GM12891 (cell line): ENCODE results near the gene TAOK1.
A peak's percentile ranks its signal among the peaks of the same experiment; 100 is the strongest.

Experiments
- DNase-seq: peaks from one replicate; pipeline ENCODE4 v3.0.0; 2011; ENCODE audit warnings: low spot score; ENCODE audit not compliant: insufficient read length
- FAIRE-seq: peaks from 2 replicates; lab custom pipeline; 2011; peaks lifted over from hg19 to GRCh38; lab: Jason Lieb, UNC
- PAX5 ChIP-seq: IDR thresholded peaks from 2 replicates; pipeline ENCODE4 v1.6.1; 2011; ENCODE audit warnings: low read length, moderate library complexity, mild to moderate bottlenecking; ENCODE audit not compliant: insufficient read depth, severe bottlenecking
- POLR2A ChIP-seq: IDR thresholded peaks from 2 replicates; pipeline ENCODE4 v1.6.1; 2011; ENCODE audit warnings: low read depth, low read length, control low read depth
- POLR2AphosphoS5 ChIP-seq: IDR thresholded peaks from 2 replicates; pipeline ENCODE4 v1.6.1; 2011; ENCODE audit warnings: low read depth, low read length, control low read depth
- POU2F2 ChIP-seq: IDR thresholded peaks from 2 replicates; pipeline ENCODE4 v1.6.1; 2011; ENCODE audit warnings: low read depth, mild to moderate bottlenecking, control low read depth, low read length, moderate library complexity
- SPI1 ChIP-seq: IDR thresholded peaks from 2 replicates; pipeline ENCODE4 v1.6.1; 2011; ENCODE audit warnings: low read depth, low read length, control low read depth
- TAF1 ChIP-seq: IDR thresholded peaks from 2 replicates; pipeline ENCODE4 v1.6.1; 2011; ENCODE audit warnings: low read depth, low read length, control low read depth

TAOK1 gene

DNA sequence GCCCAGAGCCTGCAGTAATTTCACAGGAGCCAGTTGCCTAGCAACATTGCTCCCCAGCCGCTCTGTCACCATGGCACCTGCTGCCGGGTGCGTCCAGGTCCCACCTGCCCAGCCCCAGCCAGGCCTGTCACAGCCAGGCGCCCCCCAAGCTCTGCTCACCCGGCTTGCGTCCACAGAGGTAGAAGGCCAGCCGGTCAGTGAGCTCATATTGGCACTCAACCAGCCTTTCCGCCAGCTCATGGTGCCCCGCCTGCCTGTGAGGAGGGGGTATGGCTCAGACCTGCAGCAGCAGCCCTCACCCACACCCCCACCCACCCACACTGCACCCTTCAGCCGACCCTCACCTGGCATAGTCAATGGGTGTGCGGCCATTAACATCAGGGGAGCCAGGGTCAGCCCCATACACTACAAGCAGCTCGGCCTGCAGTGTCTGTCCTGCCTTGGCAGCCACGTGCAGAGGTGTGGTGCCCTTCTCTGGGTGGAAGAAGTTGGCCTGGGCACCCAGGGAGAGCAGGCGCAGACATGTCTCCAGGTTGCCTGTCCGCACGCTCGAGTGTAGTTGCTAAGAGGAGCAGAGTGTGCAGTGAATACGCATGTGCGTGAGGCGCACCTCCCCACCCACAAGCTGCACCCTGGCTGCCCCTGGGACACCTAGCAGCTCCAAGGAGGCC is 191.6 kb downstream of the TAOK1 start:
- FAIRE-seq (no peak), DNase-seq (no peak)
- no peak for TF ChIP-seq POU2F2
- TF ChIP-seq TAF1, result no peak
- TF ChIP-seq POLR2A, result no peak
- TF ChIP-seq PAX5, result no peak
- TF ChIP-seq POLR2AphosphoS5, result no peak
- TF ChIP-seq SPI1, result no peak

- FAIRE-seq (no peak), DNase-seq (no peak)
- TF ChIP-seq POU2F2 (no peak), PAX5 (no peak), TAF1 (no peak), SPI1 (no peak), POLR2A (no peak), POLR2AphosphoS5 (no peak)
These were observed 192.1 kb downstream of the TAOK1 start for GRCh38 chr17:29582254-29582765.

DNA sequence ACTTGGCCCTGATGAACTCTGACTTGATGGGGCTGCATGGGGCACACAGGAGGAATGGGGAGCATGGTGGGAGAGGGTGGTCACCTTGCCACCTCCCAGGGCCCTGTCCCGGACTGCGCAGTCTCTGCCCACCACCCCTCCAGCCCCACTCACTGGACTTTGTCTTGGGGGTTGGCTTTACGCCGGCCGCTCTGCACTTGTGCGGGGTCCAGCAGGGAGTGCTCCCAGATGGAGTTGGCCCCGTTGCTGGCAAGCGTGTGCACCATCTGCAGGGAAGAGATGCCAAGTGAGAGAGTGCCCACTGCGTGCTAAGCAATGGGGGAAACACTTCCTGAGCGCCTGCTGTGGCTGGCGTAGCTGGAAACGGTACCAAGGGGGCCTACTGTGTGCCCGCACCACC is 192.6 kb downstream of the TAOK1 start:
- FAIRE-seq, result no peak
- TF ChIP-seq SPI1 (no peak), POLR2A (no peak), PAX5 (no peak), POU2F2 (no peak), TAF1 (no peak), POLR2AphosphoS5 (no peak)

DNA sequence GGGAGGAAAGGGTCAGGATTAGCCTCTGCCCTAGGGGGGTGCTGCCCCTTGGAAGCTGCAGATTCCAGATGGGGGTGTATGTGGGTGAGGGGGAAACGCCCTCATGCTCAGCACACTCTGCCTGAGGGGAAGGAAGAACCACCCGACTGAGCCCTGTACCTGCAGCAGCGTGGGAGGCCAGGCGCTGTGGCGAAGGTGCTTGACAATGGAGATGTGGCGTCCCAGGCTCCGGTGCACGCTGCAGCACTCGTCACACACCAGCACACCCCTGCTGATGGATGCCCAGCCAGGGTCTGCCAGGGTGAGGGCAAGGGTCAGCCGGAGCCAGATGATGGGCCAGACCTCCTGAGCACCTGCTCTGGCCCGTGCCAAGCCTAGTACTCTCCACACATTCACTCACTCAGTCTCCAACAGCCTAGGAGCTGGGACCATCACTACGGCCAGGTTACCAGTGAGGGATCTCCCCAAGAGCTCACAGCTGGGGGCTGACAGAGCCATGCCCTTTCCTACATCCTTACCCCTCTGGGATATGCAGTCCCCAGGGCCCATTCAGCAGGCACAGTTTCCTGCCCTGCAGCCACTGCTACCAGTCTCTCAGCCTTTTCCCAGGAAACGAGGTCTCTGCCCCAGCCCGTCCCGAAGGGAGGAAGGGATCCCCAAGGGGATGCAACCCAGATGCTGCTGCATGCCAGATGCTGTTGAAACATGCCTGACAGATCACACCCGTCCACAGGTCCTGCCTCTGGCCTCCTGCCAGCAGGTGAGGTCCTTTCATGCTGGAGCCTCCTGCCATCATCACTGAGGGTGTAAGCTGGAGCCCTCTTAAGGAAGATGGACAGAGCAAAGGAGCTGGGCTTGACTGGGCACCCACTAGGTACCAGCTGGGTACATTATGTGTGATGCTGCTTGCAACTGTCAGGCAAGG is 193.4 kb downstream of the TAOK1 start:
- TF ChIP-seq TAF1 (no peak), PAX5 (no peak), POU2F2 (no peak), POLR2AphosphoS5 (no peak), SPI1 (no peak), POLR2A (no peak)
- FAIRE-seq (peak; percentile 85), DNase-seq (no peak)

More for the DNA sequence above, 192.6 kb downstream of the TAOK1 start:
- no peak for DNase-seq

DNA sequence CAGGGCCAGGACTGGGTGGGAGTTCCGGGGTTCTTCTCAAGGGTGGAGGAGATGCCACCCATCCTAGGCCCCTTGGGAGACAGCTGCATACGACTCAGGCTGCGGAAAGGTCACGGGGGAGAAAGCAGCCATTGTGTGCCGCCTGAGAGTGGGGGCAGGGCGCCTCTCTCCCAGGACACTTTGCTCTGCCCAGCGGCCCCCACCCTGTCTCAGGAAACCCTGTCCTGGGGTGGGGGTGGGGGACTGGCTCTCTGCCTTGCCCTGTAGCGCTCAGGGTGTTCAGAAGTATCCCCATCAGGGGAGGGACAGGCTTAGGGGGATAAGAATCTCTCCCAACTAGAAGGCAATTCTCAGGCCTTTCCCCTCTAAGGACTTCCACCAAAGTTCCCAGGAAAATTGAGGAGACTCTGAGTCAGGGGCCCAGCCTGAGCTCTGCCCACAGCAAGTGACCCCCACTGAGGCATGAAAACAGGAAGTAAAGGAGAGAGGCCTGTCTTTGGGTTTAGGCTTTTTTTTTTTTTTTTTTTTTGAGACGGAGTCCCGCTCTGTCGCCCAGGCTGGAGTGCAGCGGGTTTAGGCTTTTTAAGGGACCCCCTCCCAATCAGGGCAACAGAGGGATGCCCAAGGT is 194.4 kb downstream of the TAOK1 start:
- TF ChIP-seq TAF1 (no peak), POU2F2 (no peak), POLR2AphosphoS5 (no peak), POLR2A (no peak), SPI1 (no peak), PAX5 (no peak)
- FAIRE-seq (no peak), DNase-seq (no peak)

GRCh38 chr17:29585080-29585751 is 195.1 kb downstream of the TAOK1 start:
- FAIRE-seq, result peak; percentile 52
- no peak for DNase-seq
- TF ChIP-seq POLR2AphosphoS5 (no peak), POLR2A (no peak), SPI1 (no peak), TAF1 (no peak)

GRCh38 chr17:29586676-29587469 is 196.7 kb downstream of the TAOK1 start:
- FAIRE-seq (no peak), DNase-seq (no peak)
- TF ChIP-seq TAF1 (no peak), PAX5 (no peak), SPI1 (no peak), POU2F2 (no peak), POLR2AphosphoS5 (no peak), POLR2A (no peak)

- FAIRE-seq, result no peak
- DNase-seq, result no peak
- TF ChIP-seq PAX5 (no peak), POLR2A (no peak), POU2F2 (no peak), TAF1 (no peak), POLR2AphosphoS5 (no peak), SPI1 (no peak)
These were observed 197.4 kb downstream of the TAOK1 start for GRCh38 chr17:29587591-29587990.
